Gastroesophageal sphincter (tissue), 3 donors: Measurements from ENCODE around the gene PSAPL1.

Experiments
- EP300 ChIP-seq: sonication (generic); formaldehyde crosslinking; IDR thresholded peaks from one replicate; pipeline ENCODE4 v1.6.1; 2017; ENCODE audit warnings: antibody characterized with exemption, mild to moderate bottlenecking
- POLR2A ChIP-seq, 2 donors: fragments of 450-650 bp; IDR thresholded peaks; one replicate each; pipeline ENCODE4 v1.6.1; 2017; ENCODE audit warnings: antibody characterized with exemption in 2 of 2, mild to moderate bottlenecking in 2 of 2, moderate library complexity in 1 of 2
- POLR2AphosphoS5 ChIP-seq: sonication (generic); formaldehyde crosslinking; IDR thresholded peaks from one replicate; pipeline ENCODE4 v1.6.1; 2017; ENCODE audit warnings: antibody characterized with exemption
- TF ChIP-seq, protein P1 (sequence below), 4 experiments: fragments of 200-600 bp in 2 of 4; fragments of 450-650 bp in 2 of 4; sonication (generic) in 1 of 4; IDR thresholded peaks; one replicate each; pipeline ENCODE4 v1.5.1; 2017 to 2019; ENCODE audit warnings: antibody characterized with exemption in 4 of 4, mild to moderate bottlenecking in 2 of 4, moderate library complexity in 2 of 4

DNA sequence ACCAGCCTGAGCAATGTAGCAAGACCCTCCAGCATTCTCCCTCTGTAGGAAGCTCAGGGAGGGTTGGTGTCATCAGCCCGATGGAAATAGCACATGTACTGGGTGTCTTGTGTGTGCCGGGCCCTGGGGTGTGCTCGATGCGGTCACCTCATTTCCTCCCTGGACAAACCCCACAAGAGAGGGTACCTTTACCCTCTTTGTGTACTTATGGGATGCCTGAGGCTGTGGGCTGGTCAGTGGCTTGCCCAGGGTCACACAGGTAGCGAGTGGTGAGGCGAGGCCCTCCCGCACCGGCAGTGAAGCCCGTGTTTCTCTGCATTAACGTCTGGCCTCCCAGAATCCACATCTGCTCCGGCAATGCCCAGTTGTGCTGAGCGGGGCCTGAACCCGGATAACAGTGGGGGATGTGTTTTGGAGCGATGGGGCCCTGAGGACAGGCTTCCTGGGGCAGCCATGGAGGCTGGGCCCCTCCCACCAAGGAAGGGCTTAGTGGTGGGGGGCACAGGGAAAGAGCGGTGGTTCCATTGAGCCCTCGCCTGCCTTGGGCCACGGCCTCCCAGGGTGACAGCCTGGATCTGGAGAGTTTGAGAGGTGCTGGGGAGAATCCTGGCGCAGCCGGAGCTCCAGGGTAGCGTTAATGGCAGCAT is 8.1 kb downstream of the PSAPL1 start:
- TF ChIP-seq, protein P1, sequence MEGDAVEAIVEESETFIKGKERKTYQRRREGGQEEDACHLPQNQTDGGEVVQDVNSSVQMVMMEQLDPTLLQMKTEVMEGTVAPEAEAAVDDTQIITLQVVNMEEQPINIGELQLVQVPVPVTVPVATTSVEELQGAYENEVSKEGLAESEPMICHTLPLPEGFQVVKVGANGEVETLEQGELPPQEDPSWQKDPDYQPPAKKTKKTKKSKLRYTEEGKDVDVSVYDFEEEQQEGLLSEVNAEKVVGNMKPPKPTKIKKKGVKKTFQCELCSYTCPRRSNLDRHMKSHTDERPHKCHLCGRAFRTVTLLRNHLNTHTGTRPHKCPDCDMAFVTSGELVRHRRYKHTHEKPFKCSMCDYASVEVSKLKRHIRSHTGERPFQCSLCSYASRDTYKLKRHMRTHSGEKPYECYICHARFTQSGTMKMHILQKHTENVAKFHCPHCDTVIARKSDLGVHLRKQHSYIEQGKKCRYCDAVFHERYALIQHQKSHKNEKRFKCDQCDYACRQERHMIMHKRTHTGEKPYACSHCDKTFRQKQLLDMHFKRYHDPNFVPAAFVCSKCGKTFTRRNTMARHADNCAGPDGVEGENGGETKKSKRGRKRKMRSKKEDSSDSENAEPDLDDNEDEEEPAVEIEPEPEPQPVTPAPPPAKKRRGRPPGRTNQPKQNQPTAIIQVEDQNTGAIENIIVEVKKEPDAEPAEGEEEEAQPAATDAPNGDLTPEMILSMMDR (IDR thresholded peaks at IDR 0.05): no peak
- TF ChIP-seq POLR2A (IDR thresholded peaks at IDR 0.05) (no peak), POLR2AphosphoS5 (no peak), EP300 (no peak)
